ENCODE measurements around the gene RPRD1B. TPM values are rescaled to one million over a fixed set of nuclear protein-coding genes. Genes with fewer than 3 reads are reported as not detected.
A peak's percentile ranks its signal among the peaks of the same experiment; 100 is the strongest.

Gene RPRD1B
- total and polyA plus RNA-seq, 2 of the 4 experiments (the other 2 are of a cell fraction): 8.4 to 9.9 TPM

DNA sequence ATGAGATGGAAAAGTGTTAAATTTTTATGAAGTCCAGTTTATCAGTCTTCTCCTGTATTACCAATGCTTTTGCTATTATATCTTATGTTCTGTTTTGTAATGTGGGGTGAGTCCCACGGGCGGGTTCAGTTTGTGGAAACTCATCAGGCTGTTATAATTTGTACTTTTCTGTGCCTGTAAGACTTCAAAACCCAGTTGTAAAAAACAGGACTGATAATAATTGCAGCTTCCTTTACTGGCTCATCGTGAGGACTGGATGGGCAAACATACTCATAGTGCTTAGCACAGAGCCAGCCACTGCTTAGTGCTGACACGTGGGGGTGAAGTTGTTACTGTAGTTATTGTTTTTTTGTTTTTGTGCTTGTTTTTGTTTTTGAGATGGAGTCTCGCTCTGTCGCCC, 85.9 kb downstream of the RPRD1B start:
- peaks cover 13% of the 10 kb centered on the region for H3K4me1 ChIP-seq (ENCODE audit: control insufficient read depth, insufficient read depth, low read length)
- peaks cover 11% of the 10 kb centered on the region for H3K9me1 ChIP-seq (ENCODE audit: insufficient read depth, low read length)
- no peaks in the 10 kb centered on the region for H3K9me3 ChIP-seq (ENCODE audit: control insufficient read depth, insufficient read depth, low read length)
- no TSS peak for BruUV-seq (replicated peaks)
- DNase-seq (no peak), ATAC-seq (ENCODE audit: low read depth) (no peak)
- ChIA-PET POLR2A (ENCODE audit: unreplicated experiment) (no interaction called here), CTCF (interaction anchor here (1.4 kb wide), 1 partner anchor 62 kb away, joined by 3 read pairs; no protein-coding TSS in a partner anchor)
- H2AFZ ChIP-seq (replicated peaks; ENCODE audit: low read length, poor library complexity): no peak overlapping the region
- H4K91ac ChIP-seq (ENCODE audit: insufficient read depth, low read depth, low read length): no peak overlapping the region
- peak overlapping the region in 1 of 2 experiments; percentile 20; a peak in 1 of 4 replicates for H4K8ac ChIP-seq (ENCODE audit: low read depth in 2 of 2, low read length in 2 of 2)
- H2BK15ac ChIP-seq (ENCODE audit: low read depth, low read length): peak overlapping the region; percentile 50; the same call in 1 of the 3 replicates
- no peak overlapping the region for H3K4me2 ChIP-seq (ENCODE audit: low read depth, low read length)
- no peak overlapping the region for H2BK5ac ChIP-seq (ENCODE audit: low read depth, low read length, poor library complexity, severe bottlenecking)
- no peaks in the 10 kb centered on the region for H4K20me1 ChIP-seq (ENCODE audit: insufficient read depth, low read length)
- H2AK5ac ChIP-seq (ENCODE audit: low read depth, low read length): peak overlapping the region; percentile 23; the same call in 1 of the 2 replicates
- H3K18ac ChIP-seq (ENCODE audit: low read depth, low read length): no peak overlapping the region
- dilution Hi-C loops (cut with HindIII; ENCODE audit: low sequenced_read_pairs, unreplicated experiment): no loop called here
- no peaks in the 10 kb centered on the region for H3K36me3 ChIP-seq (ENCODE audit: control insufficient read depth, insufficient read depth, low read length)
- in situ Hi-C loops (cut with MboI; ENCODE audit: low sequenced_read_pairs): no loop called here
- H3K79me1 ChIP-seq (ENCODE audit: low read depth in 1 of 2, low read length in 2 of 2): no peaks in the 10 kb centered on the region
- H3K4ac ChIP-seq (ENCODE audit: low read depth, low read length): peak overlapping the region; percentile 49; the same call in 1 of the 2 replicates
- intact Hi-C loops (cut with micrococcal nuclease): loop anchor here (5.0 kb wide), 1 partner anchor 37 kb away; no protein-coding TSS in a partner anchor
- H3K4me3 ChIP-seq (ENCODE audit: insufficient read depth, low read depth, low read length): no peak overlapping the region
- H3K23ac ChIP-seq (ENCODE audit: low read depth, low read length): no peak overlapping the region
- H2AK9ac ChIP-seq (replicated peaks; ENCODE audit: low read depth, low read length, poor library complexity): no peak overlapping the region
- H2BK120ac ChIP-seq (ENCODE audit: low read depth, low read length): peak overlapping the region; percentile 47; the same call in 1 of the 2 replicates
- WGBS, 2 experiments (ENCODE audit: extremely low coverage in 2 of 2, insufficient read length in 1 of 2): 88% methylated on average over 4 of the region's 6 CpGs; no CpG with 5 or more reads in 1 of the 2 experiments
- H2BK20ac ChIP-seq (ENCODE audit: low read depth, low read length): no peak overlapping the region
- TF ChIP-seq, protein P1, sequence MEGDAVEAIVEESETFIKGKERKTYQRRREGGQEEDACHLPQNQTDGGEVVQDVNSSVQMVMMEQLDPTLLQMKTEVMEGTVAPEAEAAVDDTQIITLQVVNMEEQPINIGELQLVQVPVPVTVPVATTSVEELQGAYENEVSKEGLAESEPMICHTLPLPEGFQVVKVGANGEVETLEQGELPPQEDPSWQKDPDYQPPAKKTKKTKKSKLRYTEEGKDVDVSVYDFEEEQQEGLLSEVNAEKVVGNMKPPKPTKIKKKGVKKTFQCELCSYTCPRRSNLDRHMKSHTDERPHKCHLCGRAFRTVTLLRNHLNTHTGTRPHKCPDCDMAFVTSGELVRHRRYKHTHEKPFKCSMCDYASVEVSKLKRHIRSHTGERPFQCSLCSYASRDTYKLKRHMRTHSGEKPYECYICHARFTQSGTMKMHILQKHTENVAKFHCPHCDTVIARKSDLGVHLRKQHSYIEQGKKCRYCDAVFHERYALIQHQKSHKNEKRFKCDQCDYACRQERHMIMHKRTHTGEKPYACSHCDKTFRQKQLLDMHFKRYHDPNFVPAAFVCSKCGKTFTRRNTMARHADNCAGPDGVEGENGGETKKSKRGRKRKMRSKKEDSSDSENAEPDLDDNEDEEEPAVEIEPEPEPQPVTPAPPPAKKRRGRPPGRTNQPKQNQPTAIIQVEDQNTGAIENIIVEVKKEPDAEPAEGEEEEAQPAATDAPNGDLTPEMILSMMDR (conservative IDR thresholded peaks at IDR 0.05; ENCODE audit: low read depth, low read length): no peak
- TF ChIP-seq, protein P2, sequence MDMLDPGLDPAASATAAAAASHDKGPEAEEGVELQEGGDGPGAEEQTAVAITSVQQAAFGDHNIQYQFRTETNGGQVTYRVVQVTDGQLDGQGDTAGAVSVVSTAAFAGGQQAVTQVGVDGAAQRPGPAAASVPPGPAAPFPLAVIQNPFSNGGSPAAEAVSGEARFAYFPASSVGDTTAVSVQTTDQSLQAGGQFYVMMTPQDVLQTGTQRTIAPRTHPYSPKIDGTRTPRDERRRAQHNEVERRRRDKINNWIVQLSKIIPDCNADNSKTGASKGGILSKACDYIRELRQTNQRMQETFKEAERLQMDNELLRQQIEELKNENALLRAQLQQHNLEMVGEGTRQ (IDR thresholded peaks at IDR 0.05; ENCODE audit: low read depth, low read length): no peak
- TF ChIP-seq MAZ (IDR thresholded peaks at IDR 0.05; ENCODE audit: borderline replicate concordance, low read depth, low read length) (no peak), NFE2L2 (IDR thresholded peaks at IDR 0.05; ENCODE audit: low read depth, low read length) (no peak), RFX5 (IDR thresholded peaks at IDR 0.05; ENCODE audit: low read depth, low read length) (no peak), RAD21 (IDR thresholded peaks at IDR 0.05; ENCODE audit: low read length) (no peak), BHLHE40 (IDR thresholded peaks at IDR 0.05; ENCODE audit: low read depth, low read length) (no peak), CHD1 (IDR thresholded peaks at IDR 0.05; ENCODE audit: low read depth, low read length) (no peak), MAFK (IDR thresholded peaks at IDR 0.05; ENCODE audit: low read depth, low read length) (no peak), RCOR1 (IDR thresholded peaks at IDR 0.05; ENCODE audit: insufficient replicate concordance, low read length) (no peak)
- no peak overlapping the region; the same call in 1 of the 2 replicates for H4K5ac ChIP-seq (ENCODE audit: low read depth, low read length)
- H3K56ac ChIP-seq (ENCODE audit: extremely low read depth, insufficient read depth, low read length): no peak overlapping the region
- H3K27me3 ChIP-seq (ENCODE audit: control insufficient read depth, insufficient read depth, low read length): no peaks in the 10 kb centered on the region
- no peak overlapping the region for H3K9ac ChIP-seq (ENCODE audit: low read depth, low read length)
- peak overlapping the region; percentile 8; the same call in 1 of the 2 replicates for H3K14ac ChIP-seq (replicated peaks; ENCODE audit: low read depth, low read length)
- no peak overlapping the region for H3K27ac ChIP-seq (ENCODE audit: insufficient read depth, low read length)

All from IMR-90 (cell line).